NCI-H748 (cell line): Measurements from ENCODE around the gene LRP11.

ENCODE experiments used
- DNase-seq: peaks from one replicate; lab custom pipeline; 2025; ENCODE audit not compliant: unreplicated experiment; lab: John Stamatoyannopoulos, UW

The LRP11 gene

GRCh38 chr6:149809798-149810197 lies 54.4 kb downstream of the LRP11 start:
- DNase-seq, result no peak

DNA sequence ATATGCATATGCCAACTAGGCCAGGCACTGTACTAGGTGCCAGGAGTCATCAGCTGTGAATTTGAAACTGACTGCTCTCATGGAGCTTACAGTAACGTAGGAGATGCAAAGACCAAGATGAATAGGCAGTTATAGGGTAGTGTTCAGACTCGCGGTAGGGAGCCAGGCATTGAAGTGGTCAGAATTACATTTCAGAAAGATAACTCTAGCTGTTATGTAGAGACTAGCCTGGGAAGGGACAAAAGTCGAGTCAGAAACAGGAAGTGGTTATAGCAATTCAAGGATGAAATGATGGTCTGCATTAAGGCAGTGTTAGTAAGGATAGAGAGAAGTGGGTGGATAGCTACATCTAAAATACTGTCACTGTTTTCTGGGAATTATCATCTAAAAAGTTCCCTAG lies 58.0 kb downstream of the LRP11 start:
- DNase-seq, result no peak

- no peak for DNase-seq
Measured at GRCh38 chr6:149783551-149783950, 80.6 kb downstream of the LRP11 start.

DNA sequence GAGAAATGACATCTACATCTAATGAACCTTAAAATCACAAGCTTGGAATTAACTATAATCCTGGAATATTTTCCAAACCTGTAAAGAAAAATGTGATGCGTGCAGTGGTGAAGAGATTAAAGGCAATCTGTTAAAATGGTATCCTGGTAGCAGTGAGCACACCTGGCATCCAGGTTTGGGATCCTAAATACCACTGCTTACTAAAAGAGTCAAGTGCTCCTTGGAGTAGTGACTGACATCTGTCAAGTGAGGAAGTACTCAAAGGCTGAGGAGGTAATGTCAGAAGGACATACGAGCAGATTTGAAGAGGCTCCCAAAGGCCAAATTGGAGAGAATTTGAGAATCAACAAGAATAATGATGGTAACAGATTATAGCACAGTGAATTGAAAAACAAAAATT lies 81.8 kb downstream of the LRP11 start:
- no peak for DNase-seq

- DNase-seq, result no peak
Measured at GRCh38 chr6:149781715-149782114, 82.4 kb downstream of the LRP11 start.

DNA sequence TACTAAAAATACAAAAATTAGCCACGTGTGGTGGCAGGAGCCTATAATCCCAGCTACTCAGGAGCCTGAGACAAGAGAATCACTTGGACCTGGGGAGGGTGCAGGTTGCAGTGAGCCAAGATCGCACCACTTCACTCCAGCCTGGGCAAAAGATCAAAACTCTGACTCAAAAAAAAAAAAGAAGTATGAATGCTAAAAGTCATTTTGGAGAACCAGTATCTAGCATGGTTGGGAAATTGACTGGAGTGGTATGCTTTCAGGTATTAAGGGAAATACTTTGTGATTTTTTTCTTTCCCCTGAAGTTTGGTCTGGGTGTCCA lies 84.6 kb downstream of the LRP11 start:
- DNase-seq, result no peak

GRCh38 chr6:149777624-149778023 lies 86.5 kb downstream of the LRP11 start:
- DNase-seq, result no peak

DNA sequence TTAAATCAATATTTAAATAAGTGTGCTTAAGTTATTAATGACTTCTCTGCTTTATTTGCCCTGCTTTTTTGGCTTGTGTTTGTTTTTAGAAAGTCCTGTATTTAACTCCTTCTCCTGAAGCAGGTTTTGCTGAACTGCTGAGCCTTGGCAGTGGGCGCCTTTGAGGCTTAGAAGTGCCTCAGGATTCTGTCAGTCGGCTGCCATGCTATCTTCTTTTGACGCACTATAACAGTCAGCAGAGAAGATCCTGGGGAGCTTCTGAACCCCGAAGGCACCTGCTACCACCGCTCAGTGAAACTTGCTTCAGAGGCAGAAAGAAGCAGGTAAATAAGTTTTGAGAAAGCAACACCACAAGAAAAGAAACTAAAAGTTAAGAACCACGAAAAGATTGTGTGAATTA lies 92.2 kb downstream of the LRP11 start:
- no peak for DNase-seq

DNA sequence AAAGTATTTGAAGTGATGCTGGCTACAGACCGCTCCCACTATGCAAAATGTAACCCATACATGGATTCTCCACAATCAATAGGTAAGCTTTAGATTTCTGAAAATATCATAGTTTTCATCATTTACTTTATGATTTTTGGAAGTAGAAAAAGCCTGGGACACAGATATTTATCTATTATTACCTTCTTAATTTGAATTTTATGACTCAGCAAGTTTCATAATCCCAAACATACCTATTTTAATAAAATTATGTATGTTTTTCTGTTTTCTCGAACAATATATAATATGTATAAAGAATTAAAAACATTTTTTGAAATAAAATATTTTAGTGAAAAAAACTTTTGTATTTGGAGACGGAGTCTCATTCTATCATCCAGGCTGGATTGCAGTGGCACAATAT lies 93.0 kb downstream of the LRP11 start:
- no peak for DNase-seq

DNA sequence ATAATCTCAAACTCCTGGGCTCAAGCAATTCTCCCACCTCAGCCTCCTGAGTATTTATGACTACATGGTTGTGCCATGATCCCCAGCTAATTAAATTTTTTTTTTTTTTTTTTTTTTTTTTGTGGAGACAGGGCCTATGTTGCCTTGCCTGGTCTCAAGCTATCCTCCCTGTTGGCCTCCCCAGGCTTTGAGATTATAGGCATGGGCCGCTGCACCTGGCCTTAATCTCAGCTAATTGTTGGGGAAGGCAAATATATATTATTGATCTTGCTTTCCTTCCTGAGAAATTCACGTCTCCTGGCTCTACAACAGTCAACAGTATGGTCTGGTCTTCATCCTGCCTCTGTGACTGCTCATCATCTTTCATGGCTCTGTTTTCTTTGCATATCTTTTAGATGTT lies 94.5 kb downstream of the LRP11 start:
- DNase-seq, result no peak
